HG02970 (cell line): ENCODE data around the gene NLGN4X.

Experiments used
- ATAC-seq: cut with Tn5 transposase; IDR thresholded peaks from one replicate; pipeline ENCODE4 v1.9.1; 2021; ENCODE audit warnings: mild to moderate bottlenecking, moderate library complexity, moderate number of reproducible peaks; ENCODE audit not compliant: unreplicated experiment, low FRiP score

The NLGN4X gene

DNA sequence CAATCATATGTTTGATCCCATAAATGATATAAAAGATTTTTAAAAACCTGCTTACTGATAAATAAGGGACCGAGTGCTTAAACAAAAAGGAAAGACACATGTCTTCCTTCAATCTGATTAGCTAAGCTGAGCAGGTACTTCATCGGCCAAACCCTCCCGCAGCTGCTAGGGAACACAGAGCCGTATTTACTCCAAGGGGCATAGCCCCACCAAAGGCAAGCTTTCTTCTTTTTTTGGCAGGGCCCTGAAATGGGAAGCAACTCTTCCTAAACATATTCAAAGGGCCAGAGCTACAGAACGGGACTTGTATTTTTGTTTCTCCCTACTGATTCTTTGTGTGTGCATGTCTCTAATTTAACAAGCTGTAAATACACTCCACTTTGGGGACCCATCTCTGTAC is 337.3 kb downstream of the NLGN4X start:
- no peak for ATAC-seq

DNA sequence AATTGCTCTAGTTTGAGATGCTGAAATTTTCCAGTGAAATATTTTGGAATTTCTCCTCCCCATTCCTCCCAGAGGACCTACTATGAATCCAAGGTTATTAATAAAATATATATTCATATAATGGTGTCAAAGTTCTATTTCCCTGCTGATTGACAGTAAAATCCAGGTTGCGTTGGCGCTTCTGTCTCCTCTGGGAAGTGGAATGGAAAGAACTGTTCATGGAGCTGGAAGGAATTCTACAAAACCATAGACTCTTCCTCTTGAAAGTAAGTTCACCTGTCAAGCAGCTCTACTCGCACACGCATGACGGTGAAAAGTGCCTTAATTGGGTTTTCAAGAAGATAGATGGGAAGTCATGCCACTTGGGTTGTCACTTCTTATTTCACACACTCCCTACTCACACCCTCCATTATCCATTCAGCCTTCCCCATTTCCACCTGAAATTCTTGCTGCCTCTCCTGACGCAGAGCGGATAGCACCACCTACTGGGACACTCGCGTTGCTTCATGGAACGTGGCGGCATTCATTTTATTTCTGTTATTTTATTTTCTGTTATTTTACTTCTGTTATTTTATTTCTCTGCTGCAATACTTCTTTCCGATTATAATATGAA is 351.6 kb downstream of the NLGN4X start:
- no peak for ATAC-seq

DNA sequence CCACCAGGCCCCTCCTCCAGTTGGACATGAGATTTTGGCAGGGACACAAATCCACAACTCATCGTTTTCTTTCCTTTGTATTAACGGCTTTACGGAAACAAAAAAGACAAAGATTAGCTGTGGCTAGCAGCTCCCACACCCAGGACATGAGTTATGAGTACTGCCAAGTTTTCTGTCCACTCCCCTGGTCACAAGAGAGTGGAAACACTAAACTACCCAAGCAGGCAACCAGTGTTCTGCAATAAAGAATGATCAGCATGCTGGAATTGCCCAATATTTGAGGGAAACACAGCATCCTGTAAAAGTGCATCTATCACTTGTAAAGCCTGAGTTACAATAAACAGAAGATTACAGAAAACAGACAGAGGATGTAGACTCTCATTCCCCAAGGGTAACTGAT is 358.4 kb downstream of the NLGN4X start:
- ATAC-seq = no peak

DNA sequence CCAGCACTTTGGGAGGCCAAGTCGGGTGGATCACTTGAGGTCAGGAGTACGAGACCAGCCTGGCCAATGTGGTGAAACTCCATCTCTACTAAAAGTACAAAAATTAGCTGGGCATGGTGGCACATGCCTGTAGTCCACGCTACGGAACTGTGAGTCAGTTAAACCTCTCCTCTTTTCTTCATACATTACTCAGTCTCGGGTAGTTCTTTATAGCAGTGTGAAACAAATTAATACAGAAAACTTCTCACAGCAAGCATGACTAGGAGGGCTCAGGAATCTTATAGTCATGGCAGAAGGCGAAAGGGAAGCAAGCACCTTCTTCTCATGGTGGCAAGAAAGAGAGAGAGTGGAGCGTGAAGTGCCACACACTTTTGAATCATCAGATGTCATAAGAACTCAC is 358.9 kb downstream of the NLGN4X start:
- no peak for ATAC-seq

DNA sequence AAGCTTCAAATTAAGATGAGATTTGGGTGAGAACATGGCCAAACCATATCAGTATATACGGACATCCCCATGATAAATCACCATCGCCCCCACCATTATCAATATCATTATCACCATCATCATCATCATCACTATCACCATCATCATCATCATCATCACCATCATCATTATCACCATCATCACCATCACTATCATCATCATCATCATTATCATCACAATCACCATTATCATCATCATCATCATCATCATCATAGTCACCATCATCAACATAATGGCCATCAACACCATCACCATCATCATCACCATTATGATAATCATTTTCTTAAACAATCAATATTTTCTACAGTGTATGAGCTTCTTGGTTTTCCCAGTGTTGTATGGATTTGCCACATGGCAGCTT is 360.9 kb downstream of the NLGN4X start:
- ATAC-seq = no peak

DNA sequence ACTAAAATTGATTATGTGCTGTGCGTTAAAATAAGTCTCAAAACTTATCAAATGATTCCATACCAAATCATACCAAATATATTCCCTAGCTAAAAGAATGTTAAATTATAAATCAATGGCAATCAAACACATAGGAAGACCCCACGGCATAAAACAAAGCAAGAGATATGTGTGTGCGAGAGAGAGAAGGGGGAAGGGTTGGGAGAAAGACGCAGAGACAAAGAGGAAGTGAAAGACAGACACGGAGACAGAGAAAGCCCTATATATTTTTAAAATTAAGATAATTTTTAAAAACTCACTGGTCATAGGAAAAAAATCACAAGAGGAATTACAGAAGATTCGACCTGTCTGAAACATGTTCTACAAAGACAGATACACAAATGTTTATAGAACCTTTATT is 371.4 kb downstream of the NLGN4X start:
- ATAC-seq = no peak

DNA sequence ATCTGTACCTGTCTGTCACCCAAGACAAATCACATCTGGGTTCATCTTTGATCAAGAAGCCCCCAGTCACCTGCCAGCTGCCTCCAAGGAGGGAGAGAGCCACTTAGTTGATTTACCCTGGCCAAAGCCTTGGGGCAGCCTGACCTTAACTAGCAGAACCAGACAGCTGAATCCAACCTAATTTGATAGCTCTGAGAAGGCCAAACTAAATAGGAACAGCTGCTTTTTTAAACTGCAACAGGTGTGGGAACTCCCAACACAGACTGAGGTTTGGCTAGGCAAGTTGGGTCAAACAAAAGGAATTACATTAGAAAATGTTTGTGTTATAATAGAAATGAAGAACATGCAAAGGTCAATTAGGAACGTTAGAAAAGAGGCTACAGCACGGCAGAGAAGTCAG is 375.7 kb downstream of the NLGN4X start:
- no peak for ATAC-seq

DNA sequence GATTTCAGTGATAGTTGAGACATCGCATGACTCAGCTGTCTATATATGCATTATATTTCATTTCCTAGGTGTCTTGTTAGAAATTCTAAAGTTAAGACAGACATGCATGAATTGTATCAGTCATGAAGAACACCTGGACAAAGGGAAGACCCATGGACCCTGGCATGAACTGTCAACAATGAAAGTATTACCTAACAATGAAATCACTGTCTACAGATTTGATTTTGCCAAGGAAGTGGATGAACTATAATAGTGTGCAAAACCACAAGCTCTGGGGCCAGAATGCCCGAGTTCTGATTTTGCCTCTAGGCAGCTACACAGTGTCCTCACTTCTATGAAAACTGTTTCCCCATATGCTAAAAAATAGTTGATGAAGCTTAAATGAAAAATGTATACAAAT is 386.1 kb downstream of the NLGN4X start:
- no peak for ATAC-seq
